Small intestine (tissue), 7 donors: ENCODE measurements around the gene ADCY6. TPM values are rescaled to one million over a fixed set of nuclear protein-coding genes. Genes with fewer than 3 reads are reported as not detected.
A peak's percentile ranks its signal among the peaks of the same experiment; 100 is the strongest.

Experiments used
- DNase-seq, 2 donors: peaks; one replicate each; pipeline versions ENCODE4 v3.0.0 to v3.0.0-alpha.2; 2013
- FAIRE-seq: peaks from 2 replicates; lab custom pipeline; 2012; peaks lifted over from hg19 to GRCh38; lab: Jason Lieb, UNC
- H3K27ac ChIP-seq, 3 donors: one replicate each; pipeline ENCODE4 v1.5.1; 2013; ENCODE audit warnings: low read length in 2 of 3, mild to moderate bottlenecking in 2 of 3, control low read depth in 1 of 3, inconsistent platforms in 1 of 3, low read depth in 1 of 3, moderate library complexity in 1 of 3
- H3K27me3 ChIP-seq, 3 donors: one replicate each; pipeline ENCODE4 v1.6.1; 2013; ENCODE audit warnings: low read length in 3 of 3, inconsistent platforms in 1 of 3; ENCODE audit not compliant: control insufficient read depth in 3 of 3, insufficient read depth in 3 of 3
- H3K36me3 ChIP-seq, 3 donors: one replicate each; pipeline ENCODE4 v1.6.1; 2013; ENCODE audit warnings: low read length in 3 of 3, inconsistent platforms in 1 of 3, low read depth in 1 of 3, mild to moderate bottlenecking in 1 of 3, moderate library complexity in 1 of 3; ENCODE audit not compliant: control insufficient read depth in 3 of 3, insufficient read depth in 2 of 3
- H3K4me1 ChIP-seq, 3 donors: one replicate each; pipeline ENCODE4 v1.6.1; 2013; ENCODE audit warnings: low read length in 2 of 3, inconsistent platforms in 1 of 3, low read depth in 1 of 3, mild to moderate bottlenecking in 1 of 3, moderate library complexity in 1 of 3; ENCODE audit not compliant: control insufficient read depth in 3 of 3, insufficient read depth in 2 of 3
- H3K4me3 ChIP-seq, 3 donors: one replicate each; pipeline ENCODE4 v1.5.1; 2013; ENCODE audit warnings: low read length in 3 of 3, control low read depth in 1 of 3, inconsistent platforms in 1 of 3, low read depth in 1 of 3, mild to moderate bottlenecking in 1 of 3, moderate library complexity in 1 of 3
- H3K9me3 ChIP-seq, 2 donors: one replicate each; pipeline ENCODE4 v1.6.1; 2013; ENCODE audit warnings: low read depth in 1 of 2, low read length in 1 of 2; ENCODE audit not compliant: control insufficient read depth in 2 of 2, insufficient read depth in 1 of 2
- WGBS, 3 donors: extraction: QIAGEN DNeasy Blood & Tissue Kit; methylation state at CpG; one replicate each; pipeline ENCODE4 v1.1.7; 2013; 5-methylcytosine and 5-hydroxymethylcytosine counted together
- polyA plus RNA-seq, 4 donors: library from polyadenylated mRNA; stranded (reverse) in 3 of 4; unstranded in 1 of 4; fragments of 200-250 nt in 3 of 4; fragments of 120-200 nt in 1 of 4; gene quantifications; one replicate each; pipeline versions ENCODE4 v1.2.1 to v1.2.3, GENCODE V29; 2013
- donor health status: healthy with polysubstance abuse.
- donor health status: control.
- donor health status: control.
- donor health status: Bipolar disorder and iron deficiency.
- donor health status: healthy.

ADCY6 gene
- polyA plus RNA-seq, 4 donors, result 14.1 to 56.6 (median 23.9) TPM

DNA sequence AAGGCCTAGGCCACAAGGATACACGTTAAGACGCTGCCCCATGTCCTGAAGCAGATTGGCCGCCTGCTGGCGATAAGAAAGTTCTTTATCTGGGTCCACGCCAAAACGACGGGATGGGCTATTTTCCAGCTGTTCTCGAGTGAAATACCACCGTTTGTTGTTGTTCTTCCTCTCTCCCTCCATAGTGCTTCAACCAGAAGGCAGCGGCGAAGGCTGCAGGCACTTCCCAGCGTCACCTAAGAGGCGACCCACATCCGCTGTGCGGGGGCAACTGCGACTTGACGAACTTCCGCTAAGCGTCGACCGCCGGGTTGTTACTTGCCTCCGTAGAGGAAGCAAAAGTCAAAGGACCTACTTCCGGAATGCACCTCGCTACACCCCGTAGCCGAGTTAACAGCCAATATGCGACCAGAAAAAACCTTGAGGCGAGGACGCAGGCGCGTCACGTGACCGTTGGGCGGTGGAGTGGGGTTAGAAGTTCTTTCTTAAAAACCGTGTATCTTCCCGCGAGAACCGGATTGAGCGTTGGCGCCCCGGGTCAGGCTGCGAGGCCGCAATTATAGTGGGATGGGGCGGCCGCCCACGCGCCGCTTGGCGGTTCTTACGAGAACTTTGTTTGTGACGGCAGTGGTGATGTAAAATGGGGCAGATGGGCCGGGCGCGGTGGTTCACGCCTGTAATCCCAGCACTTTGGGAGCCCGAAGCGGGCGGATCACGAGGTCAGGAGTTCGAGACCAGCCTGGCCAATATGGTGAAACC lies 72.2 kb downstream of the ADCY6 start, which contains the start of gene CCNT1:
CCNT1 (minus strand) TSS at position 215 of the 759 bp plus-strand sequence; CDS start at position 183, 32 bp downstream.
- FAIRE-seq, result no peak
- peaks cover 2 to 14% (median 8%) of the 10 kb centered on the region in 3 donors for H3K4me1 ChIP-seq
- WGBS, 3 donors, result 0% methylated on average over 61 of the region's 61 CpGs

More for the DNA sequence above, 72.2 kb downstream of the ADCY6 start, which contains the start of gene CCNT1:
- peaks cover 3 to 24% (median 3%) of the 10 kb centered on the region in 3 donors for H3K36me3 ChIP-seq
- no peaks in the 10 kb centered on the region for H3K27me3 ChIP-seq
- peaks cover 0 to 16% of the 10 kb centered on the region in 2 donors for H3K9me3 ChIP-seq
- DNase-seq, result peak; percentile 100
- peak within 1 kb of the TSS; percentile 31 to 90 (median 76) for H3K4me3 ChIP-seq
- H3K27ac ChIP-seq, result peak within 1 kb of the TSS; percentile 92 to 94 (median 93)

Other genes starting within 250 kb of the ADCY6 start
- gene LALBA, start 219.0 kb downstream of the ADCY6 start, polyA plus RNA-seq, result not detected
- gene KANSL2, start 106.9 kb downstream of the ADCY6 start, polyA plus RNA-seq, result 10 to 100 TPM; 23.5 to 38.9 (median 28.5) TPM
- 10 to 100 TPM in 1 of 4 donors, 1 to 10 TPM in 3; 3.0 to 22.0 (median 5.1) TPM for gene CCNT1, start 72.4 kb downstream of the ADCY6 start, polyA plus RNA-seq
- 10 to 100 TPM; 11.6 to 12.2 (median 12.0) TPM for gene CACNB3, start 29.4 kb upstream of the ADCY6 start, polyA plus RNA-seq
- gene DDX23, start 63.1 kb upstream of the ADCY6 start, polyA plus RNA-seq, result 10 to 100 TPM; 53.2 to 85.8 (median 57.1) TPM
- gene RND1, start 76.8 kb upstream of the ADCY6 start, polyA plus RNA-seq, result 1 to 10 TPM; 1.3 to 6.3 (median 4.3) TPM
- 10 to 100 TPM; 22.4 to 82.7 (median 51.1) TPM for gene FKBP11, start 136.4 kb upstream of the ADCY6 start, polyA plus RNA-seq
- gene ARF3, start 168.4 kb upstream of the ADCY6 start, polyA plus RNA-seq, result 100 to 1,000 TPM in 1 of 4 donors, 10 to 100 TPM in 3; 37.3 to 104 (median 67.4) TPM
- 1 to 10 TPM in 2 of 4 donors, under 1 TPM in 2; 0.28 to 1.4 (median 0.93) TPM for gene WNT10B, start 182.6 kb upstream of the ADCY6 start, polyA plus RNA-seq
- under 1 TPM in 1 of 4 donors, not detected in 3; 0.07 TPM for gene WNT1, start 189.2 kb upstream of the ADCY6 start, polyA plus RNA-seq
- gene DDN, start 210.3 kb upstream of the ADCY6 start, polyA plus RNA-seq, result under 1 TPM in 3 of 4 donors, not detected in 1; 0.16 to 0.22 (median 0.19) TPM
- 10 to 100 TPM; 50.0 to 69.7 (median 60.6) TPM for gene PRKAG1, start 229.7 kb upstream of the ADCY6 start, polyA plus RNA-seq